Endothelial cell of umbilical vein (primary cell): ENCODE measurements around the gene PDE3A. TPM values are rescaled to one million over a fixed set of nuclear protein-coding genes. Genes with fewer than 3 reads are reported as not detected.

Experiments
- BruUV-seq: library from RNA; stranded (reverse); fragments of 400-500 nt; replicated peaks from 2 replicates; lab custom pipeline; 2021; lab: Mats Ljungman, UMichigan
- CTCF ChIA-PET: fragments of 300-600, 350-600 bp; sonication (Branson Sonifier 250); formaldehyde crosslinking; loops from one replicate; lab custom pipeline; 2021; ENCODE audit warnings: antibody characterized with exemption, inconsistent platforms; lab: Charles Lee
- POLR2A ChIA-PET: fragments of 300-600, 350-600 bp; sonication (Branson Sonifier 250); formaldehyde crosslinking; loops from one replicate; lab custom pipeline; 2021; ENCODE audit warnings: antibody characterized with exemption, inconsistent platforms; lab: Charles Lee
- DNase-seq: peaks from one replicate; pipeline ENCODE4 v3.0.0-alpha.2; 2011; ENCODE audit warnings: low read depth, low spot score
- FAIRE-seq: peaks from 2 replicates; lab custom pipeline; 2011; peaks lifted over from hg19 to GRCh38; lab: Jason Lieb, UNC
- H2AFZ ChIP-seq: 2 replicates; pipeline ENCODE4 v1.6.0; 2012; ENCODE audit warnings: low read depth, low read length, control low read depth, inconsistent platforms
- H3K27ac ChIP-seq: 2 replicates; pipeline ENCODE4 v1.5.1; 2011; ENCODE audit warnings: low read depth, mild to moderate bottlenecking, control low read depth, low read length, moderate library complexity; ENCODE audit not compliant: insufficient read depth
- H3K27me3 ChIP-seq, 2 experiments: 2 replicates each; pipeline versions ENCODE4 v1.6.0 to v1.6.1; 2011; ENCODE audit warnings: low read length in 2 of 2, mixed read lengths in 1 of 2; ENCODE audit not compliant: control insufficient read depth in 2 of 2, insufficient read depth in 2 of 2
- H3K36me3 ChIP-seq, 2 experiments: 2 replicates in 1 of 2; 3 replicates in 1 of 2; pipeline ENCODE4 v1.5.1; 2011; ENCODE audit warnings: low read length in 2 of 2, mild to moderate bottlenecking in 1 of 2, moderate library complexity in 1 of 2; ENCODE audit not compliant: control insufficient read depth in 2 of 2, insufficient read depth in 2 of 2; ENCODE audit errors: extremely low read depth in 1 of 2
- H3K4me1 ChIP-seq: 3 replicates; pipeline ENCODE4 v1.5.1; 2011; ENCODE audit warnings: mild to moderate bottlenecking, low read length; ENCODE audit not compliant: control insufficient read depth, insufficient read depth; ENCODE audit errors: extremely low read depth
- H3K4me2 ChIP-seq: 2 replicates; pipeline ENCODE4 v1.6.1; 2011; ENCODE audit warnings: low read length, control low read depth, mixed read lengths; ENCODE audit not compliant: insufficient read depth
- H3K4me3 ChIP-seq, 3 experiments: fragments of 200-600 bp in 1 of 3; sonication (generic), shearing (Covaris generic) in 1 of 3; replicated peaks in 1 of 3; 2 replicates each; pipeline ENCODE4 v1.5.1; 2011 to 2016; ENCODE audit warnings: control low read depth in 3 of 3, low read length in 3 of 3, mild to moderate bottlenecking in 2 of 3, inconsistent platforms in 1 of 3, low read depth in 1 of 3, moderate library complexity in 1 of 3; ENCODE audit not compliant: insufficient read depth in 1 of 3
- H3K79me2 ChIP-seq: 2 replicates; pipeline ENCODE4 v1.6.0; 2012; ENCODE audit warnings: low read length, inconsistent platforms; ENCODE audit not compliant: control insufficient read depth, insufficient read depth
- H3K9ac ChIP-seq: replicated peaks from 2 replicates; pipeline ENCODE3; 2011; ENCODE audit warnings: low read length, control low read depth; ENCODE audit not compliant: insufficient read depth; ENCODE audit errors: extremely low read depth
- H3K9me1 ChIP-seq: replicated peaks from 3 replicates; pipeline ENCODE4 v1.6.0; 2011; ENCODE audit warnings: mild to moderate bottlenecking, low read length; ENCODE audit not compliant: control insufficient read depth, insufficient read depth; ENCODE audit errors: extremely low read depth
- H3K9me3 ChIP-seq: replicated peaks from 2 replicates; pipeline ENCODE4 v1.5.1; 2012; ENCODE audit warnings: low read length, inconsistent platforms; ENCODE audit not compliant: control insufficient read depth, insufficient read depth
- H4K20me1 ChIP-seq: replicated peaks from 2 replicates; pipeline ENCODE3; 2011; ENCODE audit warnings: mild to moderate bottlenecking, low read length; ENCODE audit not compliant: control insufficient read depth, insufficient read depth; ENCODE audit errors: extremely low read depth
- CTCF ChIP-seq, 2 donors: IDR thresholded peaks; 1 replicate in 1 of 2; 2 replicates in 1 of 2; pipeline ENCODE4 v1.5.1; 2011; ENCODE audit warnings: low read length in 2 of 2, mild to moderate bottlenecking in 2 of 2, moderate library complexity in 2 of 2, control low read depth in 1 of 2, inconsistent platforms in 1 of 2, low read depth in 1 of 2; ENCODE audit not compliant: insufficient read depth in 1 of 2; ENCODE audit errors: extremely low read depth in 1 of 2
- EZH2 ChIP-seq: IDR thresholded peaks from 2 replicates; pipeline ENCODE4 v1.6.1; 2012; ENCODE audit warnings: borderline replicate concordance, low read depth, mild to moderate bottlenecking, moderate library complexity, low read length, inconsistent platforms; ENCODE audit not compliant: severe bottlenecking
- FOS ChIP-seq: IDR thresholded peaks from 2 replicates; pipeline ENCODE4 v1.6.1; 2011; ENCODE audit warnings: mild to moderate bottlenecking, low read length, moderate library complexity, borderline replicate concordance; ENCODE audit not compliant: insufficient read depth
- GATA2 ChIP-seq: IDR thresholded peaks from 2 replicates; pipeline ENCODE4 v1.7.0; 2011; ENCODE audit warnings: low read depth, mild to moderate bottlenecking, moderate library complexity, mixed read lengths, low read length; ENCODE audit not compliant: insufficient read length, insufficient read depth
- JUN ChIP-seq: IDR thresholded peaks from 2 replicates; pipeline ENCODE4 v1.6.1; 2011; ENCODE audit warnings: borderline replicate concordance, low read depth; ENCODE audit not compliant: insufficient read length, insufficient read depth
- MYC ChIP-seq: IDR thresholded peaks from one replicate; pipeline ENCODE4 v1.6.1; 2011; ENCODE audit warnings: mild to moderate bottlenecking, low read depth, low read length
- POLR2A ChIP-seq: IDR thresholded peaks from 2 replicates; pipeline ENCODE4 v1.6.1; 2012; ENCODE audit warnings: low read depth, mild to moderate bottlenecking, control low read depth, low read length
- POLR2AphosphoS5 ChIP-seq: IDR thresholded peaks from 2 replicates; pipeline ENCODE4 v1.6.1; 2012; ENCODE audit warnings: low read depth, mild to moderate bottlenecking, control low read depth, low read length, moderate library complexity; ENCODE audit not compliant: insufficient read depth
- dilution Hi-C: fragments of 300-500 bp; cut with MboI; formaldehyde crosslinking; loops from one replicate; pipeline ENCODE4 v1.15.0; 2019; ENCODE audit warnings: low sequenced_read_pairs; ENCODE audit not compliant: extremely low pct_ligation_motif_present
- intact Hi-C: fragments of 100-400 bp; cut with micrococcal nuclease; formaldehyde crosslinking; loops from one replicate; pipeline ENCODE4 v1.10.0; 2022
- polyA plus RNA-seq, 4 experiments: library from polyadenylated mRNA; depleted of rRNA in 3 of 4; stranded (reverse) in 3 of 4; unstranded in 1 of 4; fragments of >200 nt; gene quantifications; 2 replicates each; pipeline versions ENCODE4 v1.2.1 to v1.2.3, GENCODE V29; 2011 to 2012; ENCODE audit warnings: missing spikeins in 1 of 4
- total RNA-seq: library from RNA; stranded (reverse); gene quantifications from 2 replicates; pipeline ENCODE4 v1.2.3, GENCODE V29; 2021
- TF ChIP-seq, protein P1 (sequence below): IDR thresholded peaks from 2 replicates; pipeline ENCODE4 v1.6.1; 2011; ENCODE audit not compliant: insufficient read depth, insufficient read length

Gene PDE3A
- total and polyA plus RNA-seq, 2 donors (not counting 3 experiments of a cell fraction or from before 2014, with no cell fraction given), result 14.0 to 27.4 TPM

GRCh38 chr12:20398686-20399085 lies 30.3 kb downstream of the PDE3A start:
- H3K27ac ChIP-seq, result no peak overlapping the region
- ChIA-PET POLR2A (no interaction called here), CTCF (no interaction called here)
- peaks cover 7% of the 10 kb centered on the region for H3K79me2 ChIP-seq
- TF ChIP-seq GATA2 (no peak), FOS (no peak), POLR2A (no peak)
- TF ChIP-seq, protein P1, sequence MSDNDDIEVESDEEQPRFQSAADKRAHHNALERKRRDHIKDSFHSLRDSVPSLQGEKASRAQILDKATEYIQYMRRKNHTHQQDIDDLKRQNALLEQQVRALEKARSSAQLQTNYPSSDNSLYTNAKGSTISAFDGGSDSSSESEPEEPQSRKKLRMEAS, result no peak
- H3K9ac ChIP-seq, result no peak overlapping the region
- no peak for FAIRE-seq
- no peak for DNase-seq
- H3K27me3 ChIP-seq, result no peaks in the 10 kb centered on the region
- H3K4me2 ChIP-seq, result no peak overlapping the region
- H2AFZ ChIP-seq, result no peak overlapping the region
- dilution Hi-C loops (no loop called here), intact Hi-C loops (no loop called here)
- H3K4me3 ChIP-seq, result no peak overlapping the region
- H3K9me1 ChIP-seq, result no peaks in the 10 kb centered on the region
- H3K9me3 ChIP-seq, result no peaks in the 10 kb centered on the region
- no TSS peak for BruUV-seq
- no peaks in the 10 kb centered on the region for H3K36me3 ChIP-seq
- no peaks in the 10 kb centered on the region for H4K20me1 ChIP-seq
- peaks cover 7% of the 10 kb centered on the region for H3K4me1 ChIP-seq

GRCh38 chr12:20400003-20400402 lies 31.7 kb downstream of the PDE3A start:
- H3K4me3 ChIP-seq, result no peak overlapping the region
- H3K9ac ChIP-seq, result no peak overlapping the region
- BruUV-seq, result no TSS peak
- CTCF ChIA-PET, result no interaction called here
- H4K20me1 ChIP-seq, result peaks cover 2% of the 10 kb centered on the region
- peaks cover 8% of the 10 kb centered on the region for H3K79me2 ChIP-seq
- H3K36me3 ChIP-seq, result no peaks in the 10 kb centered on the region
- no peak for TF ChIP-seq MYC
- TF ChIP-seq CTCF (IDR thresholded peaks at IDR 0.05; ENCODE audit: extremely low read depth in 1 of 2, insufficient read depth in 1 of 2, low read depth in 1 of 2, low read length in 2 of 2), result no peak
- TF ChIP-seq POLR2AphosphoS5, result no peak
- no peak for TF ChIP-seq GATA2
- TF ChIP-seq FOS, result no peak
- TF ChIP-seq, protein P1, result no peak
- no peak for TF ChIP-seq JUN
- no peak for TF ChIP-seq EZH2
- TF ChIP-seq POLR2A, result no peak
- no peak overlapping the region for H3K4me2 ChIP-seq
- intact Hi-C loops, result no loop called here
- no peak overlapping the region for H2AFZ ChIP-seq
- H3K9me3 ChIP-seq, result no peaks in the 10 kb centered on the region
- dilution Hi-C loops, result no loop called here
- peaks cover 17% of the 10 kb centered on the region for H3K4me1 ChIP-seq
- POLR2A ChIA-PET, result no interaction called here
- FAIRE-seq, result no peak
- DNase-seq, result no peak
- no peaks in the 10 kb centered on the region for H3K27me3 ChIP-seq
- no peak overlapping the region for H3K27ac ChIP-seq
- no peaks in the 10 kb centered on the region for H3K9me1 ChIP-seq
